ENCODE results near the gene ZBTB25.

- TF ChIP-seq, protein P1, sequence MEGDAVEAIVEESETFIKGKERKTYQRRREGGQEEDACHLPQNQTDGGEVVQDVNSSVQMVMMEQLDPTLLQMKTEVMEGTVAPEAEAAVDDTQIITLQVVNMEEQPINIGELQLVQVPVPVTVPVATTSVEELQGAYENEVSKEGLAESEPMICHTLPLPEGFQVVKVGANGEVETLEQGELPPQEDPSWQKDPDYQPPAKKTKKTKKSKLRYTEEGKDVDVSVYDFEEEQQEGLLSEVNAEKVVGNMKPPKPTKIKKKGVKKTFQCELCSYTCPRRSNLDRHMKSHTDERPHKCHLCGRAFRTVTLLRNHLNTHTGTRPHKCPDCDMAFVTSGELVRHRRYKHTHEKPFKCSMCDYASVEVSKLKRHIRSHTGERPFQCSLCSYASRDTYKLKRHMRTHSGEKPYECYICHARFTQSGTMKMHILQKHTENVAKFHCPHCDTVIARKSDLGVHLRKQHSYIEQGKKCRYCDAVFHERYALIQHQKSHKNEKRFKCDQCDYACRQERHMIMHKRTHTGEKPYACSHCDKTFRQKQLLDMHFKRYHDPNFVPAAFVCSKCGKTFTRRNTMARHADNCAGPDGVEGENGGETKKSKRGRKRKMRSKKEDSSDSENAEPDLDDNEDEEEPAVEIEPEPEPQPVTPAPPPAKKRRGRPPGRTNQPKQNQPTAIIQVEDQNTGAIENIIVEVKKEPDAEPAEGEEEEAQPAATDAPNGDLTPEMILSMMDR (conservative IDR thresholded peaks at IDR 0.05; ENCODE audit: low read depth, low read length): no peak
- TF ChIP-seq EZH2 (IDR thresholded peaks at IDR 0.05; ENCODE audit: low read length, unreplicated experiment) (no peak), EZH2phosphoT487 (IDR thresholded peaks at IDR 0.05; ENCODE audit: borderline replicate concordance, low read length) (no peak)
Observed at GRCh38 chr14:64434528-64434927, 69.1 kb downstream of the ZBTB25 start.
